ENCODE data around the gene ALKBH4.

The ALKBH4 gene

DNA sequence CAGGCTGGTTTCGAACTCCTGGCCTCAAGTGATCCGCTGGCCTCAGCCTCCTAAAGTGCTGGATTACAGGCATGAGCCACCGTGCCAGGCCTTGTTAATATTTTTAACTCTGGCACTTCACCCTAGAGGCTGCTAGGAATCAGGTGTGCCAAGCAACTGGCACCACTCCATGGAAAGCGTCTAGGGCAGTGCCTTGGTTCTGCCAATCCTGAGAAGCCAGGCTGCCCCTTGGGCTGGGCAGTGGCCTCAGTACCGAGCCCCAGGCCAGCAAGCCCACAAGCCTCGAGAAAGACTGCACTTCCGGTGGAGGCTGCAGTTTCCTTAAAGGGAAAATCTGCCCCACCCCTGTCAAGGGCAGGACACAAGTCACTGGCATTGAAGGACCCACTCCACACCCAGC is 11.3 kb downstream of the ALKBH4 start:
- no peak for DNase-seq

DNA sequence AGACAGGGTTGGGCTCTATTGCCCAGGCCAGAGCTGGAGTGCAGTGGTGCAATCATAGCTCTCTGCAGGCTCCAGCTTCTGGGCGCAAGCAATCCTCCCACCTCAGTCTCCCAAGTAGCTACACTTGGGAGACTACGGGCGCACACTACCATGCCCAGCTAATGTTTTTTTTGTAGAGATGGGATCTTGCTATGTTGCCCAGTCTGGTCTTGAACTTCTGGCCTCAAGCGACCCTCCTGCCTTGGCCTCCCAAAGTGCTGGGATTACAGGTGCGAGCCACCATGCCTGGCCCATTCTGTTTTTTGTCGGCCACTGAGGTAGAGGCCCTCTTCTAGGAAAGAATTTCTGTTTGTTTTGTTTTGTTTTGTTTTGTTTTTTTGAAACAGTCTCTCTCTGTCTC is 12.2 kb downstream of the ALKBH4 start:
- DNase-seq = no peak

DNA sequence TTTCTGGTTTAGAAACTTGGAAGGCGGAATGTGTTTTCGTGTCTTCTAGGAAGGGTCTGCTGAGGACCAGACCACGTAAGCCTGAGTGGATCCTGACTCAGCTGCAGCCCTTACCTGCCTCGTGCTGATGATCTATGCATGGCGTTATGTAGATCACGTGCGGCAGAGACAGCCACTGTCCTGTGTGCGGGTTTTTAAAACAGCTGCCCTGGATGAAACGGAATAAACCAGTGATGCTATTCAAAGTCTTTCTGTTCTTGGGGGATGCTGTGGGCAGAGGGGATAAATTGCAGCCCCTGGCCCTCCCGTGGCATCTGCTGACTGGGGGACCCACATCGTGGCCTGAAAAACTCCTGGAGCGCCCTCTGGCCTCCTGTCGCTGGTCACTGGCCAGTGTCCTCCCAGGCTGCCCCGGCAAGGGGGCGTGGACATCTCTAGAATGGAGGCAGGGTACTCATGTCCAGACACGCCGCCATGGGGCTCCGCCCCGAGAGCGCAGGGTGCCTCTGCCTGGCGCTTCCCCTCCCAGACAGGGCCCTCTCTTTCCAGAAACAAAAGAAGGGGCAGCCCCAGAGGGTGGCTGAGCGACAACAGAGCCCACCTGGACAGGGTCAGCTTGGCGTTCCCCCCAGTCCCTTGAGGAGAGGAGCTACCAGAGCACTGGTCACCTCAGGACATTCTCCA is 13.2 kb downstream of the ALKBH4 start:
- DNase-seq = peak; percentile 52

DNA sequence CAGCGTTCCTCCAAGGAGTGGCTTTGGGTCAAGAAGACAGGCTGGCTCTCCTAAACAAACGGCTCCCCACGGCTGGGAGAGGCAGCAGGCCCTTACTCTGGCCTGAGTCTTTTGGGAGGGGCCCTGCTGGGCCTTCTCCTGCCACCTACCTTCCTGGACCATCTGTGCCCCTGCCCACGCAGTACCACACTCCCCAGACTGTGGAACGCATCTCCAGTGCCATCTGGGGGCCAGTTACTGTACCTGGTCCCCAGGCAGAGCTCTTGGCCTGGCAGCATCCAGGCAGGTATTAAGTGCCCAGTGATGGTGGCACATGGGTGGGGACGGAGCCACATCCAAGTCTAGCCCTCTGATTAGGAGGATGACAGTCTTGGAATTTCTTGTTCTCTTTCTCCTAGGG is 14.4 kb downstream of the ALKBH4 start:
- DNase-seq = no peak

DNA sequence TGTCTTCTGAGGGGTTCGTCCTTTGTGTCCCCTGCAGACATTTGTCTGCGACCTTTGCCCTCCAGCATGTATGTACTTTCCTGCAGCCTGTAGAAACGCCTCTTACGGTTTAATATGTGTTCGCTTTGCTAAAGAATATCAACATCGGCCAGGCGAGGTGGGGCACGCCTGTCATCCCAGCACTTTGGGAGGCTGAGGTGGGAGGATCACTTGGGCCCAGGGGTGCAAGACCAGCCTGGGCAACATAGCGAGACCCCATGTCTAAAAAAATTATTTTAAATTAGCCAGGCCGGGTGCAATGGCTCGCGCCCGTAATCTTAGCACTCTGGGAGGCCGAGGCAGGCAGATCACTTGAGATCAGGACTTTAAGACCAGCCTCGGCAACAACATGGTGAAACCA is 15.5 kb downstream of the ALKBH4 start:
- no peak for DNase-seq

DNA sequence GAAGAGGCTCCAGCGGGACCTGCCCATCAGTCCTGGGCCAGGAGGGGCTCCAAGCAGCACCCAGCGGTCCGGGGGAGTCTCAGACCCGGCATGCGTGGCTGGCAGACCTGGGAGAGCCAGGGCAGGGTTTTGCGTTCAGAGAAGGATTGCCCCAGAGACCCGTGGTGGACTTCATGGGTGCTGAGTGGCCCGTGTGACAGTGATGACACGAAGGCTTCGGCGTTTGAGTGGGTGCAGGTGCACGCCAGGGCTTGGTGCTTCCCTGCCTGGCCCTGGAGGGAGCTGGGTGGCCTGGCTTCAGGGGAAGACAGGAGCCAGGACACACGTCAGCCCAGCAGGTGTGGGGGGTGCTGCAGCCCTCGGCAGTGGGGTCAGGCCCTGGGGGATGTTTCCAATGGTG is 17.4 kb downstream of the ALKBH4 start:
- no peak for DNase-seq

DNA sequence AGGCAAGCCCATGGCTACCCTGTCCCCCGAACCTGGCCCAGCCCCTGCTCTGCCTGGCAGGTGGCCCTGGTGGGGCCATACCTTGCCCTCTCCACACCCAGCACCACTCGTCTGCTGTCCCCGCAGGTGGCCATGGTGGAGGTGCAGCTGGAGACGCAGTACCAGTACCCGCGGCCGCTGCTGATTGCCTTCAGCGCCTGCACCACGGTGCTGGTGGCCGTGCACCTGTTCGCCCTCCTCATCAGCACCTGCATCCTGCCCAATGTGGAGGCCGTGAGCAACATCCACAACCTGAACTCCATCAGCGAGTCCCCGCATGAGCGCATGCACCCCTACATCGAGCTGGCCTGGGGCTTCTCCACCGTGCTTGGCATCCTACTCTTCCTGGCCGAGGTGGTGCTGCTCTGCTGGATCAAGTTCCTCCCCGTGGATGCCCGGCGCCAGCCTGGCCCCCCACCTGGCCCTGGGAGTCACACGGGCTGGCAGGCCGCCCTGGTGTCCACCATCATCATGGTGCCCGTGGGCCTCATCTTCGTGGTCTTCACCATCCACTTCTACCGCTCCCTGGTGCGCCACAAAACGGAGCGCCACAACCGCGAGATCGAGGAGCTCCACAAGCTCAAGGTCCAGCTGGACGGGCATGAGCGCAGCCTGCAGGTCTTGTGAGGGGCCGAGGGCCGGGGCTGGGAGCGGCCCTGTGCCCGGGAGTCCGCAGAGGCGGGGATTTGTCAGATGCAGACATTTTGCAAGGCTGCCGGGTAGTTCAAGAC is 18.1 kb downstream of the ALKBH4 start:
- no peak for DNase-seq

DNA sequence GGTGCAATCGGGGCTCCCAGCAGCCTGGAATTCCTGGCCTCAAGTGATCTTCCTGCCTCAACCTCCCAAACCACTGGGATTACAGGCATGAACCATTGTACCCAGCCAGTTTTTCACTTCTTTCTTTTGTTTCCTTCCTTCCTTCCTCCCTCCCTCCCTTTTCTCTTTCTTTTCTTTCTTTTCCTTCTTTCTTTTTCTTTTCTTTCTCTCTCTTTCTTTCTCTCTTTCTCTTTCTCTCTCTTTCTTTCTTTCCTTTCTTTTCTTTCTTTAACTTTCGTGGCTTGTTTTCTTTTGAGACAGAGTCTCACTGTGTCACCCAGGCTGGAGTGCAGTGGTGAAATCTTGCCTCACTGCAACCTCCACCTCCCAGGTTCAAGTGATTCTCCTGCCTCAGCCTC is 19.0 kb downstream of the ALKBH4 start:
- DNase-seq = no peak

DNA sequence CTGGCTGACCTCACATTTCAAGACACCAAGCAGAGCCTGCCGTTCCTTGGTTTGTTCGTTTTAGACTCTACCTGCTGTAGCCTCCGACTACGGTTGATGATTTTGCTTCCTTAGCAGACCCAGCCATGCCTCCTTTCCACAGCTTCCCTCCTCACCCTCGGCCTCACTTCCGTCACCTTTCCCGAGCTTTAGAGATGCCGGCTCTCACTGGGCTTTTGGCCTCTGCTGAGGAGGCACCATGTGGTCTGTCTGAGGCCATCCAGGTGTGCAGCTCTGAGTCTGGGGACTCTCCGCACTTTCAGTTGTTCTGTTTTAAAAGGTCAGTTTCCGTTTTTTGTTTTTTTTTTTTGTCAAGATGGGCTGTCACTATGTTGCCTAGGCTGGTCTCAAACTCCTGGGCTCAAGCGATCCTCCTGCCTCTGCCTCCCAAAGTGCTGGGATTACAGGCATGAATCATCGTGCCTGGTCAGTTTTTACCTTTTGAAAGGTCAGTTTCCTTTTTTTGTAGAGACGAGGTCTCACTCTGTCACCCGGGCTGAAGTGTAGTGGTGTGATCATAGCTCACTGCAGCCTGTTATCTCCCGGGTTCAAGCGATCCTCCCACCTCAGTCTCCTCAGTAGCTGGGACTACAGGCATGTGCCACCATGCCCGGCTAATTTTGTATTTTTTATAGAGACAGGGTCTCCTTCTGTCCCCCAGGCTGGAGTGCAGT is 19.5 kb downstream of the ALKBH4 start:
- no peak for DNase-seq

DNA sequence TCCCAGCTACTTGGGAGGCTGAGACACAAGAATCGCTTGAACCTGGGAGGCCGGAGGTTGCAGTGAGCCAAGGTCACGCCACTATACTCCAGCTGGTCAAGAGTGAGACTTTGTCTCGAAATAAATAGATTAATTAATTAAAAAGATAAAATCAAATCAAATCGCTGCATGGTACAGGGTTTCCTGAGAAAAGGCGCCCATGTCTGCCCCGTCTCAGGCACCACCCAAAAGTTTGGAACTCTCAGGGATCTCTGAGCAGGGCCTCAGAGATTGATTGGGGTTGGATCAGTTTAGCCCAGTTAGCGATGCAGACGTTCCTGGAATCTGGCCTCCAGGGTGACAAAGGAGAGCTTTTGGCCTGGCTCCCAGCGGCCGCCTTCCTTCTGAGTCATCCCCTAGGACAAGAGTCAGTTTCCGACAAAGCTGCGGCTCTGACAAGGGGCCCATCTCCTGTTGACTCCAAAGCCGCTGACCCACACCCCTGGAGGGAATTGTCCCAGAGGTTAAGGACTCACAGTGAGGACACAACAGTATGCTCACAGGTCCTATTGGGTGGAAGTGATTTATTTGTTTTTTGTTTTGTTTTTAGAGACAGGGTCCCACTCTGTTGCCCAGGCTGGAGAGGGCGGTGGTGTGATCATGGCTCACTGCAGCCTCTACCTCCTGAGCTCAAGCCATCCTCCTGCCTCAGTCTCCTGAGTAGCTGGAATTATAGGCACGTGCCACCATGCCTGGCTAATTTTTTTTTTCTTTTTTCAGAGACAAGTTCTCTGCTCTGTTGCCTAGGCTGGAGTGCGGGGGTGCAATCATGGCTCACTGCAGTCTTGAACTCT is 24.5 kb downstream of the ALKBH4 start:
- no peak for DNase-seq

DNA sequence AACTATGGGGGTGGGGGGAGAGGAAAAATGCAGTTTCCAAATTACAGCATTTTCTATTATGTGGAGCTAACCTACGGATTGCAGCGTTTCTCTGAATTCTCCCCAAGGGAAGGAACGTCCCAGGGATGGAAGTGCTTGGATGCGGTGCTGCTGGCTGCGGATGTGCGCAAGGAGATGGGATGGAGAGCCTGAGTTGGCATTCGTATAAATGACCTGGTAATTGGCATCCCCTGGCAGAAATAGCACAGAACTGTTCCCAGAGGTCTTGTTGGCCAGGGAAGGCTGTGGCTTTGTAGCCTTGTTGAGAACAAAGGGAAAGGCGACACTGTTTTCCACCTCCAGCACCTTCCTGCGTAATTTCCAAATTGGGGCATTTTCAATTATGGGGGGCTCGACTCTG is 28.5 kb downstream of the ALKBH4 start:
- no peak for DNase-seq

DNA sequence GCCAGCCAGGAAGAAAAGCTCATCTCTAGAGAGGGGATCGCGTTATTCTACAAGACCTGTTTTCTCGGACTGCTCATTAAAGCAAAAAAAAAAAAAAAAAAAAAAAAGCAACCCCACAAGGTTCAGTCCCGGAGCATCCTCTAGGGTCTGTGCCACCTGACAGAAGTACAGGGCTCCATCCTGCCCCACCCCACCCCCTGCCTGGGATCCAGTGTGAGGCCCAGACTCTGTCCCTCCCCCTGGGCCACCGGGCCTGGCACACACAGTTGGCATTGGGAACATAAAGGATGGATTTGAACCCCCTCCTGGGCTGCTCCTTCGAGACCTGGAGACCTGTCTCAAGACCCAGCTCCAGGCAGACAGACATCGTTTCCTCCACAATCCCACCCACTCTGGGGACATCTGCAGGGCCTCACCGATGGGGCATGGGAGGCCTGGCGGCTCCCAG is 30.6 kb downstream of the ALKBH4 start:
- DNase-seq = no peak

DNA sequence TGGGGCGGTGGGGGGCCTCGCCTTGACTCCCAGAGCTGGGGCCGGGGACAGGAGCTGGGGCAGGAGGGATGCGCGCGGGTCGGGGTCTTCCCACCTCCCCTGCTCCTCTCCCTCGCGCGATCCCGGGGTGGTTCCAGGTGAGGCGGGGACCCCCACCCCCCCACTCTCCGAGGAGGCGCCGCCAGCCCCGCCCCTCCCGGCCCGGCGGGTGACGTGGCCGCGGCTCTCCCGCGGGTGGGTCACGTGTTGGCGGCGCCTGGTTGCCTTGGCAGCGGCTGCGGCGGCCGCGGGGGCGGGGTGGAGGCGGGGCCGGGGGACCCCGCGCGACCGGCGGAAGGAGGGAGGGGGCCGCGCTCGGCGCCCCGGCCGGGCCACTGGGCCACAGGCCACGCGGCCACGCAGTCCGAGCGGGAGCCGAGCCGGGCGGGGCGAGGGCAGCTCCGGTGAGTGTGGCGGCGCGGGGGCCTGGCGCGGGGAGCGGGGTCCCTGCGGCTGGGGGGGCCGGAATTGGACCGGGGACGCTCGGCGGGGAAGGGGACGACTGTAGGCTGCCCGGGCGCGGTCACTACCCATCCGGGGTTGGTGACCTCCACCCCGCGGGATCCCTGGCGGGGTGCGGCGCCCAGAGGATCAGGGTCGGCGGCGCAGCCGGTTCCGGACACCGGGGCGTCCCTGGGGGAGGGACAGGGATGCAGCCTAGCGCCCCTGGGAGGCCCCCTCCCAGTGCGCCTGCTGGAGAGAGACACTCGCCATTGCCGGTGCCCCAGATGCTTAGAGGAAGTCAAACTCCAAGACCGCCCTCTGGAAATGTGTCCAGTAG is 31.2 kb downstream of the ALKBH4 start, which contains the start of gene ORAI2:
Gene ORAI2 (plus strand): TSS at position 357 of the 820 bp plus-strand sequence. CDS start 5,382 bp downstream, outside the sequence.
- DNase-seq = peak; percentile 84

DNA sequence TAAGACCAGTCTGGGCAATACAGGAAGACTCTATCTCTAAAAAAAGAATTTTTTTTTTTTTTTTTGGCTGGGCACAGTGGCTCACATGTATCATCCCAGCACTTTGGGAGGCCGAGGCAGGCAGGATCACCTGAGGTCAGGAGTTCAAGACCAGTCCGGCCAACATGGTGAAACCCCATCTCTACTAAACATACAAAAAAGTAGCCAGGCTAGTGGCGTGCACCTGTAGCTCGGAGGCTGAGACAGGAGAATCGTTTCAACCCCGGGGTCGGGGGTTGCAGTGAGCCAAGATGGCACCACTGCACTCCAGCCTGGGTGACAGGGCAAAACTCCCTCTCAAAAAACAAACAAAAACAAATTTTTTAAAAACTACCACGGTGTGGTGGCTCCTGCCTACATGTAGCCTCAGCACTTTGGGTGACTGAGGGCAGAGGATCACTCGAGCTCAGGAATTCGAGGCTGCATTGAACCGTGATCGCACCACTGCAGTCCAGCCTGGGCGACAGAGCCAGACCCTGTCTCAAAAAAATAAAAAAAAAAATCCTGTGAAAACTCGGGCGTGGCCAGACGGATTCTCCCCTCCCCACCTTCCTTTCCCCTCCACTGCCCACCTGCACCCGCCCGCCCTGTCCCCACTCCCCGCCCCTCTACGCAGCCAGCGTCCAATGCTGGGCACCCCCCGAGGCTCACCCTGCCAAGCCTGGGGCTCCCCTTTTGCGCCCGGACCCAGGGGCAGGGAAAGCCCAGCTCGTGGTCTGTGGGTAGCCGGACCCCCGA is 32.0 kb downstream of the ALKBH4 start:
- DNase-seq = no peak

DNA sequence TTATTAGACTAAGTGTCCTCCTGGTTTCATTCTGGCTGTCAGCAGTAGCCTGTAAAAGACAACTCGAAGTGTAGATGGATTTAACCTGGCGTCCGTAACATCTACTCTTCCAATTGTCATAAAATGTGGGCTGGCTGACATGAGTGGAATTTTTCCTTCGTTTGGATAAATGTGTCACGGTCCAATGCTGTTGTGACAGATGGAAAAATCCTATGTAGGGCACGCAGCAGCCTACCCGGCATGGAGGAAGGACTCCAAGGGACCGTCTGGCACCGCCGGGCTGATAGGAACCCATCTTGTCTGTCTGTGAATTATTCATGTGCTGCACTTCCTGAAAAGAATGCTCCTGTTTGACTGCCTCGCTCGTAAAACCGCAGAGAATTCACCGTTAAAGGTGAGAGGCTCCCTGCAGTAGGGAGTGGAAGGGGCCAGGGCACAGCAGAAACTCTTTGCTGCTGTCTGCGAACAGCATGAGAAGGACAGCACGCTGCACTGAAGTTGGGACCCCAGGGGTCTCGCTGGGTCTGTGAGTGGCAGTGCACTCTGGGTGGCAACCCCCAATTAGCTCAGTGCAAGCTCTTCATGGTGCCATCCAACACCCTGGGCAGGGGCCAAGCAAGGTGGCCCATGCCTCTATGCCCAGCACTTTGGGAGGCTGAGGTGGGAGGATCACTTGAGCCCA is 32.9 kb downstream of the ALKBH4 start:
- DNase-seq = peak; percentile 83

DNA sequence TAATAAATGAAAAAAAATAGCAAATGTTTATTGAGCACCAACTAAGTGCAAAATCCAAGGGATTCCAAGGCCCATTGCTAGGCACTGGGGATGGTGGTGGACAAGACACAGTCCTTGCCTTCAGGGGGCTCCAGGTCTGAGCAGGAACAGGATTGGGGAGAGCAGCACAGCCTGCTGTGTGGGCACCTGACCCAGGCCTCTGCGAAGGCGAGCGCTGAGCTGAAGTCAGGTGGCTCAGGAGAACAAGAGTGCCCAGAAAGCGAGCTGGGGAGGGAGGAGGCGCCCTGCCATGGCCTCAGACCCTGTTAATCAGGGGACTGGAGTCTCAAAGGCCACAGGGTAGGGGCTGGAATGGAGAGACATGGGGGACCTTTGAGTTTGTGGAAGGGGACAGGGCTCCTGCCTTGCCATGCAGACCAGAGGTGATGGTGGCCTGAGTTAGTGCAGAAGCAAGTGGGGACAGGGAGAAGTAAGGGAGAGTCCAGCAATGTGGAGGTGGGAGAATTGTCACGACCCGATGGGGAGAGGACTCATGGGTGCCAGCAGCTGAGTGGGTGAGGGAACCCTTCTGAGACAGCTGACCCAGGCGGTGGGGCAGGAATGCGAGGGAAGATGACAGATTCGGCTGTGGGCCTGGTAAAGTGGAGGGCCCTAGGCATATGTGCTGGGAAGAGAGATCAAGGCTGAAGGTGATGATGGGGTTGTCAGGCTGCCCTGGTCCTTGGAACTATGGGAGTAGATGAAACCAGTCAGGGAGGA is 35.3 kb downstream of the ALKBH4 start:
- DNase-seq = no peak

DNA sequence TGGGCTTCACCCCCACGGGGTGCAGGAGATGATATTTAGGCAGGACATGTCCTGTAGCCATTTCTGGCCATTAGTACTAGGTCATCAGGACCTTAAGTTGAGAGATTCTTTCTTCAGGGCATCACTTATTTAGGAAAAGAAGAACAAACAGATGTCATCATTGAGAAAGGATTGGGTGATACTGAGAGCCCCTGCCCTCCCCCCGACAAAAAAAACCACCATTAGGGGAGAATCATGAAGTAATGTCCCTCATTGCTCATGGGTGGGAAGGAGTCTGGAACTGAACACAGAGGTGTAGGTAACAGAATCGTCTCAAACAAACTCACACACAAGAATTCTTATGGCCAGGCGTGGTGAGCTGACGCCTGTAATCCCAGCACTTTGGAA is 37.7 kb downstream of the ALKBH4 start:
- DNase-seq = no peak

DNA sequence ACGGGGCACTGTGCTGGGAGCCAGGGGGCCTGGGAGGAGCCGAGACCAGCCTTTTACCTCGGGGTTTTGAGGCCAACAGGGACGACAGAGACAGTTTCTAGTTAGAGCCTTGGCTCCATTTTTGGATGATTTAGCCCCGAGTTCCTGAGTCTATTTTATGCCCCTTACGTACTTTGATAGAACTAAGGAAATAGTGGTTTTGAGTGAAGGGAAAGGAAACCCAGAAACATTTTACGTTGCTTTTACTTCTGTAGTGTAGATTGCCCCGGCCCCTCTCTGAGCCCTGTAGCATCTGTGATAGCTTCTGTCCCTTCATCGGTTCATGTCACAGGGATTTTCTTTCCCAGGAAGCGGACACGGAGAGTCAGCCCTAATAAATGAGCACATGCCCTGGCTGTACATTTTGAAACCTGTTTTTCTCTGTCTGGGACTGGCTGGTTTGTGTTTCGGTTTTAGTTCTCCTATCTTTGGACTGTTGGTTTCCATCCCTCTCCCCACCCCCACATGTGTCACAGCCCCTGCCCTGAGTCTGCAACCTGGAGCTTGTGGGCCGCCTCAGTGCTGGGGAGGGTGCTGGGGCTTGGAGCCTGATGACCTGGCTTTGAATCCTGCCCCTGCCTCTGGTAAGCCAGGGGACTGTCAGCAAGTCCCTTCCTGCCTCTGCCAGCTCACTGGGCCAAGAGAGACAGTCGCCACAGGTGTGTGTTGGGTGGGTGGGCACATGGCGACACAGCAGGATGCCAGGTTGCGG is 38.2 kb downstream of the ALKBH4 start:
- DNase-seq = no peak
